ENCODE measurements around the gene ZIK1. TPM values are rescaled to one million over a fixed set of nuclear protein-coding genes. Genes with fewer than 3 reads are reported as not detected.

Gene ZIK1
- total and polyA plus RNA-seq, 9 of the 15 experiments (the other 6 are each of a cell fraction or from before 2014, with no cell fraction given) = 0.03 to 0.42 (median 0.15) TPM; not detected in 1

DNA sequence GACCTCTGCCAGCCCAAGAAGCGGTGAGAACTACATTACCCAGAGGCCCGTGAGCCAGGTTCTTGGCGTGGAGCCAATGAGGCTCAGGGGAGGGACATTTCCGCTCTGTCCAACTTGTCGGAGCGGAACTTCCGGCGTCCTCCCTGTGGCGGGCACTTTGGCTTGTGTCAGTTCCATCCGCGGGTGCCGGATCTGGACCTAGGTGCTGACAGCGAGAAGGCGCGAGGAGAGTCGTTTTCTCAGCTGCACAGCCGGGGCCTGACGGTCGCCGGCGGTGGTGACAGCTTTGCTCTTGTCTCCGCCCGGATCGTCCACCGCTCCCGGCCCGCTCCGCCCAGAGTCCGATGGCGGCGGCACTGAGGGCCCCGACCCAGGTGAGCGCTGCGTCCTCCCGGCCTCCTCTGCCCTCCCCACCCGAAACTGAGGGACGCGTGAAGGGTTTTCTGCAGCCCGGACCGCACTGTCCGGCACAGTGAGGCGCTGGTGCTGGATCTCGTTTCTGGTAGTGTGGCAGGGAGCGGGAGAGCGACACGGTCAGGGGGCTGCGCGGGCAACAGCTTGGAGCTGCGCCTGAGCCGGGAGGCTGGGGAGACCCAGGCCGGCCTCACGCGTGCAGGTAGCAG lies 15.9 kb downstream of the ZIK1 start, which contains the start of gene ZNF530 (continued):
- TF ChIP-seq, protein P1, sequence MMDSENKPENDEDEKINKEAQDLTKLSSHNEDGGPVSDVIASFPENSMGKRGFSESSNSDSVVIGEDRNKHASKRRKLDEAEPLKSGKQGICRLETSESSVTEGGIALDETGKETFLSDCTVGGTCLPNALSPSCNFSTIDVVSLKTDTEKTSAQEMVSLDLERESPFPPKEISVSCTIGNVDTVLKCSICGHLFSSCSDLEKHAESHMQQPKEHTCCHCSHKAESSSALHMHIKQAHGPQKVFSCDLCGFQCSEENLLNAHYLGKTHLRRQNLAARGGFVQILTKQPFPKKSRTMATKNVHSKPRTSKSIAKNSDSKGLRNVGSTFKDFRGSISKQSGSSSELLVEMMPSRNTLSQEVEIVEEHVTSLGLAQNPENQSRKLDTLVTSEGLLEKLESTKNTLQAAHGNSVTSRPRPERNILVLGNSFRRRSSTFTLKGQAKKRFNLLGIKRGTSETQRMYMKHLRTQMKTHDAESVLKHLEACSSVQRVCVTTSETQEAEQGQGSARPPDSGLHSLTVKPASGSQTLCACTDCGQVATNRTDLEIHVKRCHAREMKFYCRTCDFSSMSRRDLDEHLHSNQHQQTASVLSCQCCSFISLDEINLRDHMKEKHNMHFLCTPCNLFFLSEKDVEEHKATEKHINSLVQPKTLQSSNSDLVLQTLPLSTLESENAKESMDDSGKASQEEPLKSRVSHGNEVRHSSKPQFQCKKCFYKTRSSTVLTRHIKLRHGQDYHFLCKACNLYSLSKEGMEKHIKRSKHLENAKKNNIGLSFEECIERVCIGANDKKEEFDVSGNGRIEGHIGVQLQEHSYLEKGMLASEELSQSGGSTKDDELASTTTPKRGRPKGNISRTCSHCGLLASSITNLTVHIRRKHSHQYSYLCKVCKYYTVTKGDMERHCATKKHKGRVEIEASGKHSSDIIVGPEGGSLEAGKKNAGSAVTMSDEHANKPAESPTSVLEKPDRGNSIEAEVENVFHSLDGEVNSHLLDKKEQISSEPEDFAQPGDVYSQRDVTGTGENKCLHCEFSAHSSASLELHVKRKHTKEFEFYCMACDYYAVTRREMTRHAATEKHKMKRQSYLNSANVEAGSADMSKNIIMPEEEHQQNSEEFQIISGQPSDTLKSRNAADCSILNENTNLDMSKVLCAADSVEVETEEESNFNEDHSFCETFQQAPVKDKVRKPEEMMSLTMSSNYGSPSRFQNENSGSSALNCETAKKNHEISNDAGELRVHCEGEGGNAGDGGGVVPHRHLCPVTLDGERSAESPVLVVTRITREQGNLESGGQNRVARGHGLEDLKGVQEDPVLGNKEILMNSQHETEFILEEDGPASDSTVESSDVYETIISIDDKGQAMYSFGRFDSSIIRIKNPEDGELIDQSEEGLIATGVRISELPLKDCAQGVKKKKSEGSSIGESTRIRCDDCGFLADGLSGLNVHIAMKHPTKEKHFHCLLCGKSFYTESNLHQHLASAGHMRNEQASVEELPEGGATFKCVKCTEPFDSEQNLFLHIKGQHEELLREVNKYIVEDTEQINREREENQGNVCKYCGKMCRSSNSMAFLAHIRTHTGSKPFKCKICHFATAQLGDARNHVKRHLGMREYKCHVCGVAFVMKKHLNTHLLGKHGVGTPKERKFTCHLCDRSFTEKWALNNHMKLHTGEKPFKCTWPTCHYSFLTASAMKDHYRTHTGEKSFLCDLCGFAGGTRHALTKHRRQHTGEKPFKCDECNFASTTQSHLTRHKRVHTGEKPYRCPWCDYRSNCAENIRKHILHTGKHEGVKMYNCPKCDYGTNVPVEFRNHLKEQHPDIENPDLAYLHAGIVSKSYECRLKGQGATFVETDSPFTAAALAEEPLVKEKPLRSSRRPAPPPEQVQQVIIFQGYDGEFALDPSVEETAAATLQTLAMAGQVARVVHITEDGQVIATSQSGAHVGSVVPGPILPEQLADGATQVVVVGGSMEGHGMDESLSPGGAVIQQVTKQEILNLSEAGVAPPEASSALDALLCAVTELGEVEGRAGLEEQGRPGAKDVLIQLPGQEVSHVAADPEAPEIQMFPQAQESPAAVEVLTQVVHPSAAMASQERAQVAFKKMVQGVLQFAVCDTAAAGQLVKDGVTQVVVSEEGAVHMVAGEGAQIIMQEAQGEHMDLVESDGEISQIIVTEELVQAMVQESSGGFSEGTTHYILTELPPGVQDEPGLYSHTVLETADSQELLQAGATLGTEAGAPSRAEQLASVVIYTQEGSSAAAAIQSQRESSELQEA (IDR thresholded peaks at IDR 0.05; ENCODE audit: low read depth) = no peak
- TF ChIP-seq NR3C1 (CRISPR knock-in tag; IDR thresholded peaks at IDR 0.05) (no peak), ZNF444 (CRISPR knock-in tag; IDR thresholded peaks at IDR 0.05) (no peak), ZKSCAN3 (CRISPR knock-in tag; IDR thresholded peaks at IDR 0.05) (no peak), MECOM (CRISPR knock-in tag; IDR thresholded peaks at IDR 0.05) (no peak), ZNF445 (CRISPR knock-in tag; IDR thresholded peaks at IDR 0.05; ENCODE audit: low read depth) (no peak), IRF2 (CRISPR knock-in tag; IDR thresholded peaks at IDR 0.05) (no peak), ZNF699 (CRISPR knock-in tag; IDR thresholded peaks at IDR 0.05; ENCODE audit: insufficient replicate concordance) (no peak), SMC3 (conservative IDR thresholded peaks at IDR 0.05; ENCODE audit: insufficient read depth, low read depth, low read length) (no peak), NFE2L1 (tag; IDR thresholded peaks at IDR 0.05; ENCODE audit: borderline replicate concordance, low read depth) (no peak)
- TF ChIP-seq, protein P2, sequence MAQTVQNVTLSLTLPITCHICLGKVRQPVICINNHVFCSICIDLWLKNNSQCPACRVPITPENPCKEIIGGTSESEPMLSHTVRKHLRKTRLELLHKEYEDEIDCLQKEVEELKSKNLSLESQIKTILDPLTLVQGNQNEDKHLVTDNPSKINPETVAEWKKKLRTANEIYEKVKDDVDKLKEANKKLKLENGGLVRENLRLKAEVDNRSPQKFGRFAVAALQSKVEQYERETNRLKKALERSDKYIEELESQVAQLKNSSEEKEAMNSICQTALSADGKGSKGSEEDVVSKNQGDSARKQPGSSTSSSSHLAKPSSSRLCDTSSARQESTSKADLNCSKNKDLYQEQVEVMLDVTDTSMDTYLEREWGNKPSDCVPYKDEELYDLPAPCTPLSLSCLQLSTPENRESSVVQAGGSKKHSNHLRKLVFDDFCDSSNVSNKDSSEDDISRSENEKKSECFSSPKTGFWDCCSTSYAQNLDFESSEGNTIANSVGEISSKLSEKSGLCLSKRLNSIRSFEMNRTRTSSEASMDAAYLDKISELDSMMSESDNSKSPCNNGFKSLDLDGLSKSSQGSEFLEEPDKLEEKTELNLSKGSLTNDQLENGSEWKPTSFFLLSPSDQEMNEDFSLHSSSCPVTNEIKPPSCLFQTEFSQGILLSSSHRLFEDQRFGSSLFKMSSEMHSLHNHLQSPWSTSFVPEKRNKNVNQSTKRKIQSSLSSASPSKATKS (CRISPR knock-in tag; IDR thresholded peaks at IDR 0.05) = no peak
- TF ChIP-seq, protein P3, sequence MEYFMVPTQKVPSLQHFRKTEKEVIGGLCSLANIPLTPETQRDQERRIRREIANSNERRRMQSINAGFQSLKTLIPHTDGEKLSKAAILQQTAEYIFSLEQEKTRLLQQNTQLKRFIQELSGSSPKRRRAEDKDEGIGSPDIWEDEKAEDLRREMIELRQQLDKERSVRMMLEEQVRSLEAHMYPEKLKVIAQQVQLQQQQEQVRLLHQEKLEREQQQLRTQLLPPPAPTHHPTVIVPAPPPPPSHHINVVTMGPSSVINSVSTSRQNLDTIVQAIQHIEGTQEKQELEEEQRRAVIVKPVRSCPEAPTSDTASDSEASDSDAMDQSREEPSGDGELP (CRISPR knock-in tag; IDR thresholded peaks at IDR 0.05; ENCODE audit: borderline replicate concordance) = peak; percentile 66
- TF ChIP-seq, protein P4, sequence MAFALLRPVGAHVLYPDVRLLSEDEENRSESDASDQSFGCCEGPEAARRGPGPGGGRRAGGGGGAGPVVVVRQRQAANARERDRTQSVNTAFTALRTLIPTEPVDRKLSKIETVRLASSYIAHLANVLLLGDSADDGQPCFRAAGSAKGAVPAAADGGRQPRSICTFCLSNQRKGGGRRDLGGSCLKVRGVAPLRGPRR (CRISPR knock-in tag; IDR thresholded peaks at IDR 0.05) = no peak
- TF ChIP-seq, protein P5, sequence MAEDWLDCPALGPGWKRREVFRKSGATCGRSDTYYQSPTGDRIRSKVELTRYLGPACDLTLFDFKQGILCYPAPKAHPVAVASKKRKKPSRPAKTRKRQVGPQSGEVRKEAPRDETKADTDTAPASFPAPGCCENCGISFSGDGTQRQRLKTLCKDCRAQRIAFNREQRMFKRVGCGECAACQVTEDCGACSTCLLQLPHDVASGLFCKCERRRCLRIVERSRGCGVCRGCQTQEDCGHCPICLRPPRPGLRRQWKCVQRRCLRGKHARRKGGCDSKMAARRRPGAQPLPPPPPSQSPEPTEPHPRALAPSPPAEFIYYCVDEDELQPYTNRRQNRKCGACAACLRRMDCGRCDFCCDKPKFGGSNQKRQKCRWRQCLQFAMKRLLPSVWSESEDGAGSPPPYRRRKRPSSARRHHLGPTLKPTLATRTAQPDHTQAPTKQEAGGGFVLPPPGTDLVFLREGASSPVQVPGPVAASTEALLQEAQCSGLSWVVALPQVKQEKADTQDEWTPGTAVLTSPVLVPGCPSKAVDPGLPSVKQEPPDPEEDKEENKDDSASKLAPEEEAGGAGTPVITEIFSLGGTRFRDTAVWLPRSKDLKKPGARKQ (CRISPR knock-in tag; IDR thresholded peaks at IDR 0.05) = no peak

All from K562 (cell line).